ENCODE measurements around the gene CDH7. TPM values are rescaled to one million over a fixed set of nuclear protein-coding genes. Genes with fewer than 3 reads are reported as not detected.

CDH7 gene
- total RNA-seq, 1 experiment from 2014 or later = not detected

DNA sequence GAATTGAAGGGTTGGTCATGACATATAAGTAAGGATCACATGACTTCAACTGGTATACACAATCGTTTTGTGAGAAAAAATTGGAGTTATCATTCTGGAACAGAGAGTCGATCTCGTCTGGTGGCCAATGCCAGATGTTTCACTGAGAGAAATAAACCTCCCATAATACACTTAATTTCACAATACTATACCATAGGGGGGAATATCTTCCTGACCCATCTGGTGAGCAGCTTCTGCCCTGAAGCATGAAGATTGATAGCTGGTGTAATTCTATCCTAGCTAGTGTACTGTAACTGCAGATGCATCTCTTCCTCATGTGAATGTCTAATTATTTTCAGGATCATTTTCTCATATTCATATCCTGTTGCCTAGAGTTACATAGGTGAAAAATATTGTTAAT lies 15.7 kb upstream of the CDH7 start:
- BruUV-seq (replicated peaks) = no TSS peak
- POLR2A ChIA-PET = no interaction called here

DNA sequence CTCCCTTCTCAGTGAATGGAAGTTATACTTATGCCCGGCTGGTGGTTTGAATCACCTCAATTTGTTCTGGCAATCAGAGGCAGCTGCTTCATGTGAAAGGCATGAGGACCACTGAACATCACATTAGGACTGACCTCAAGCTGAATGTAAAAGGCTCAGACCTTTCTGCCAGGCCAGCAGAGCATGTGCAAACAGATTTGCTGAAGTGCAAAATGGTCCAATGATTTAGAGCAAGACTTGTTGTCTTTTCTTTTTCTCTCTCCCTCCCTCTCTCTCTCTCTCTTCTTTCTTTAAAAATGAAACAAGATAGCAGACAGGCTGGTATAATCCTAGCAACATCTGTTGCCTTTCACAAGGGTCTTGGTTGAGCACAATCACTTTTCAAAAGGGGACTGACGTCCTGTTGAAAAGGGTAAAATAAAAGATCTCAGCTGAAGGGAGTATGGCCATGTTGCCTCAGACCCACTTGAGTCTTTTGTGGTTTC lies 13.3 kb upstream of the CDH7 start:
- no peak overlapping the region for H3K27ac ChIP-seq (ENCODE audit: low read length)
- in situ Hi-C loops (cut with HindIII; ENCODE audit: low pct_unique_long_range_greater_than_20kb, low sequenced_read_pairs) (no loop called here), intact Hi-C loops (cut with micrococcal nuclease; ENCODE audit: unreplicated experiment) (no loop called here)
- H3K9me3 ChIP-seq (ENCODE audit: control insufficient read depth, insufficient read depth, low read depth, low read length) = no peaks in the 10 kb centered on the region
- H3K4me1 ChIP-seq (ENCODE audit: control insufficient read depth, insufficient read depth, low read length) = no peaks in the 10 kb centered on the region
- no peaks in the 10 kb centered on the region for H3K36me3 ChIP-seq (ENCODE audit: control insufficient read depth, insufficient read depth, low read length)
- BruUV-seq (replicated peaks) = no TSS peak
- CTCF ChIA-PET = no interaction called here
- H3K27me3 ChIP-seq (ENCODE audit: control insufficient read depth, insufficient read depth, low read length) = no peaks in the 10 kb centered on the region
- no peak for ATAC-seq
- POLR2A ChIA-PET = no interaction called here
- TF ChIP-seq POLR2AphosphoS5 (IDR thresholded peaks at IDR 0.05; ENCODE audit: low read depth, low read length) (no peak), SIN3A (IDR thresholded peaks at IDR 0.05; ENCODE audit: borderline replicate concordance, insufficient read depth, low read depth, low read length) (no peak), TCF7L2 (IDR thresholded peaks at IDR 0.05; ENCODE audit: low read depth, low read length) (no peak)
- TF ChIP-seq, protein P1, sequence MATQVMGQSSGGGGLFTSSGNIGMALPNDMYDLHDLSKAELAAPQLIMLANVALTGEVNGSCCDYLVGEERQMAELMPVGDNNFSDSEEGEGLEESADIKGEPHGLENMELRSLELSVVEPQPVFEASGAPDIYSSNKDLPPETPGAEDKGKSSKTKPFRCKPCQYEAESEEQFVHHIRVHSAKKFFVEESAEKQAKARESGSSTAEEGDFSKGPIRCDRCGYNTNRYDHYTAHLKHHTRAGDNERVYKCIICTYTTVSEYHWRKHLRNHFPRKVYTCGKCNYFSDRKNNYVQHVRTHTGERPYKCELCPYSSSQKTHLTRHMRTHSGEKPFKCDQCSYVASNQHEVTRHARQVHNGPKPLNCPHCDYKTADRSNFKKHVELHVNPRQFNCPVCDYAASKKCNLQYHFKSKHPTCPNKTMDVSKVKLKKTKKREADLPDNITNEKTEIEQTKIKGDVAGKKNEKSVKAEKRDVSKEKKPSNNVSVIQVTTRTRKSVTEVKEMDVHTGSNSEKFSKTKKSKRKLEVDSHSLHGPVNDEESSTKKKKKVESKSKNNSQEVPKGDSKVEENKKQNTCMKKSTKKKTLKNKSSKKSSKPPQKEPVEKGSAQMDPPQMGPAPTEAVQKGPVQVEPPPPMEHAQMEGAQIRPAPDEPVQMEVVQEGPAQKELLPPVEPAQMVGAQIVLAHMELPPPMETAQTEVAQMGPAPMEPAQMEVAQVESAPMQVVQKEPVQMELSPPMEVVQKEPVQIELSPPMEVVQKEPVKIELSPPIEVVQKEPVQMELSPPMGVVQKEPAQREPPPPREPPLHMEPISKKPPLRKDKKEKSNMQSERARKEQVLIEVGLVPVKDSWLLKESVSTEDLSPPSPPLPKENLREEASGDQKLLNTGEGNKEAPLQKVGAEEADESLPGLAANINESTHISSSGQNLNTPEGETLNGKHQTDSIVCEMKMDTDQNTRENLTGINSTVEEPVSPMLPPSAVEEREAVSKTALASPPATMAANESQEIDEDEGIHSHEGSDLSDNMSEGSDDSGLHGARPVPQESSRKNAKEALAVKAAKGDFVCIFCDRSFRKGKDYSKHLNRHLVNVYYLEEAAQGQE (IDR thresholded peaks at IDR 0.05; ENCODE audit: insufficient read depth in 1 of 2, low read depth in 2 of 2, low read length in 1 of 2) = no peak
- TF ChIP-seq, protein P2, sequence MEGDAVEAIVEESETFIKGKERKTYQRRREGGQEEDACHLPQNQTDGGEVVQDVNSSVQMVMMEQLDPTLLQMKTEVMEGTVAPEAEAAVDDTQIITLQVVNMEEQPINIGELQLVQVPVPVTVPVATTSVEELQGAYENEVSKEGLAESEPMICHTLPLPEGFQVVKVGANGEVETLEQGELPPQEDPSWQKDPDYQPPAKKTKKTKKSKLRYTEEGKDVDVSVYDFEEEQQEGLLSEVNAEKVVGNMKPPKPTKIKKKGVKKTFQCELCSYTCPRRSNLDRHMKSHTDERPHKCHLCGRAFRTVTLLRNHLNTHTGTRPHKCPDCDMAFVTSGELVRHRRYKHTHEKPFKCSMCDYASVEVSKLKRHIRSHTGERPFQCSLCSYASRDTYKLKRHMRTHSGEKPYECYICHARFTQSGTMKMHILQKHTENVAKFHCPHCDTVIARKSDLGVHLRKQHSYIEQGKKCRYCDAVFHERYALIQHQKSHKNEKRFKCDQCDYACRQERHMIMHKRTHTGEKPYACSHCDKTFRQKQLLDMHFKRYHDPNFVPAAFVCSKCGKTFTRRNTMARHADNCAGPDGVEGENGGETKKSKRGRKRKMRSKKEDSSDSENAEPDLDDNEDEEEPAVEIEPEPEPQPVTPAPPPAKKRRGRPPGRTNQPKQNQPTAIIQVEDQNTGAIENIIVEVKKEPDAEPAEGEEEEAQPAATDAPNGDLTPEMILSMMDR (IDR thresholded peaks at IDR 0.05) = no peak
- H3K4me3 ChIP-seq (ENCODE audit: low read depth in 2 of 2, low read length in 2 of 2) = no peak overlapping the region
- DNase-seq (ENCODE audit: low read depth, low spot score) = no peak

More for the DNA sequence above, 15.7 kb upstream of the CDH7 start:
- Histone ChIP-seq H3K27me3 (ENCODE audit: control insufficient read depth, insufficient read depth, low read length) (no peaks in the 10 kb centered on the region), H3K9me3 (ENCODE audit: control insufficient read depth, insufficient read depth, low read depth, low read length) (no peaks in the 10 kb centered on the region), H3K36me3 (ENCODE audit: control insufficient read depth, insufficient read depth, low read length) (no peaks in the 10 kb centered on the region), H3K4me3 (ENCODE audit: low read depth in 2 of 2, low read length in 2 of 2) (no peak overlapping the region), H3K4me1 (ENCODE audit: control insufficient read depth, insufficient read depth, low read length) (no peaks in the 10 kb centered on the region), H3K27ac (ENCODE audit: low read length) (no peak overlapping the region)
- DNase-seq (ENCODE audit: low read depth, low spot score) = no peak
- no peak for TF ChIP-seq POLR2AphosphoS5 (IDR thresholded peaks at IDR 0.05; ENCODE audit: low read depth, low read length)
- TF ChIP-seq SIN3A (IDR thresholded peaks at IDR 0.05; ENCODE audit: borderline replicate concordance, insufficient read depth, low read depth, low read length) = no peak
- TF ChIP-seq, protein P1 (IDR thresholded peaks at IDR 0.05; ENCODE audit: insufficient read depth in 1 of 2, low read depth in 2 of 2, low read length in 1 of 2) = no peak
- TF ChIP-seq, protein P2 (IDR thresholded peaks at IDR 0.05) = no peak
- no peak for TF ChIP-seq TCF7L2 (IDR thresholded peaks at IDR 0.05; ENCODE audit: low read depth, low read length)
- no peak for ATAC-seq
- intact Hi-C loops (cut with micrococcal nuclease; ENCODE audit: unreplicated experiment) (no loop called here), in situ Hi-C loops (cut with HindIII; ENCODE audit: low pct_unique_long_range_greater_than_20kb, low sequenced_read_pairs) (no loop called here)
- CTCF ChIA-PET = no interaction called here
